Kidney (tissue), 14 donors: ENCODE data around the gene PSMB5. TPM values are rescaled to one million over a fixed set of nuclear protein-coding genes. Genes with fewer than 3 reads are reported as not detected.

Experiments used
- DNase-seq, 5 donors: peaks; one replicate each; pipeline ENCODE4 v3.0.0-alpha.2; 2013 to 2020
- FAIRE-seq: peaks from 2 replicates; lab custom pipeline; 2012; peaks lifted over from hg19 to GRCh38; lab: Jason Lieb, UNC
- H3K27ac ChIP-seq, 2 donors: one replicate each; pipeline ENCODE4 v1.7.0; 2013; ENCODE audit warnings: low read depth in 2 of 2, low read length in 2 of 2, inconsistent platforms in 1 of 2
- H3K27me3 ChIP-seq: one replicate; pipeline ENCODE4 v1.7.1; 2013; ENCODE audit warnings: low read length, inconsistent platforms; ENCODE audit not compliant: control insufficient read depth, insufficient read depth
- H3K36me3 ChIP-seq, 3 donors: one replicate each; pipeline versions ENCODE4 v1.7.0 to v1.7.1; 2013; ENCODE audit warnings: low read length in 3 of 3, control low read depth in 1 of 3, inconsistent platforms in 1 of 3; ENCODE audit not compliant: insufficient read depth in 3 of 3, control insufficient read depth in 2 of 3
- H3K4me1 ChIP-seq, 3 donors: one replicate each; pipeline versions ENCODE4 v1.7.0 to v1.7.1; 2013; ENCODE audit warnings: low read length in 3 of 3, inconsistent platforms in 1 of 3, low read depth in 1 of 3; ENCODE audit not compliant: control insufficient read depth in 2 of 3, insufficient read depth in 2 of 3
- H3K4me3 ChIP-seq, 3 donors: one replicate each; pipeline versions ENCODE4 v1.7.0 to v1.8.1; 2013; ENCODE audit warnings: low read length in 3 of 3, control low read depth in 1 of 3, inconsistent platforms in 1 of 3
- H3K9ac ChIP-seq, 3 donors: one replicate each; pipeline versions ENCODE4 v1.7.0 to v1.7.1; 2013; ENCODE audit warnings: low read length in 3 of 3, control low read depth in 1 of 3, inconsistent platforms in 1 of 3
- H3K9me3 ChIP-seq, 3 donors: one replicate each; pipeline versions ENCODE4 v1.7.0 to v1.7.1; 2013; ENCODE audit warnings: low read length in 3 of 3, control low read depth in 1 of 3, inconsistent platforms in 1 of 3; ENCODE audit not compliant: control insufficient read depth in 2 of 3, insufficient read depth in 1 of 3
- intact Hi-C: fragments of 100-400 bp; cut with DNase I; formaldehyde crosslinking; loops from one replicate; pipeline ENCODE4 v1.11.1; 2022
- polyA plus RNA-seq: library from polyadenylated mRNA; stranded (reverse); fragments of 350-450 nt; fragmentation: Illumina TruSeq; extraction: RNeasy Lipid Tissue Mini Kit (QIAGEN cat#74804); gene quantifications from one replicate; pipeline ENCODE4 v1.2.3, GENCODE V29; 2014; ENCODE audit warnings: low read depth, low replicate concordance; ENCODE audit not compliant: insufficient read depth
- total RNA-seq: library from RNA; stranded (reverse); fragmentation: NEBNext Ultra II Directional; extraction: Animal tissue kit (Norgen Biotek cat#: 25700); gene quantifications from one replicate; pipeline ENCODE4 v1.2.1, GENCODE V29; 2021
- TF ChIP-seq, protein P1 (sequence below): IDR thresholded peaks from 3 replicates; pipeline ENCODE4 v1.5.1; 2012; ENCODE audit warnings: mild to moderate bottlenecking, moderate library complexity, borderline replicate concordance; ENCODE audit not compliant: insufficient read depth; ENCODE audit errors: extremely low read depth
- donor health status: control.
- donor health status: control.
- donor health status: control.
- donor health status: control.
- donor health status: control.
- donor health status: DM: yes; HTN: yes; CAD: no.
- donor health status: Normal renal cell carcinoma (clear cell type).

The PSMB5 gene
- total and polyA plus RNA-seq, 2 donors from 2014 or later, result 87.1 to 190 TPM

DNA sequence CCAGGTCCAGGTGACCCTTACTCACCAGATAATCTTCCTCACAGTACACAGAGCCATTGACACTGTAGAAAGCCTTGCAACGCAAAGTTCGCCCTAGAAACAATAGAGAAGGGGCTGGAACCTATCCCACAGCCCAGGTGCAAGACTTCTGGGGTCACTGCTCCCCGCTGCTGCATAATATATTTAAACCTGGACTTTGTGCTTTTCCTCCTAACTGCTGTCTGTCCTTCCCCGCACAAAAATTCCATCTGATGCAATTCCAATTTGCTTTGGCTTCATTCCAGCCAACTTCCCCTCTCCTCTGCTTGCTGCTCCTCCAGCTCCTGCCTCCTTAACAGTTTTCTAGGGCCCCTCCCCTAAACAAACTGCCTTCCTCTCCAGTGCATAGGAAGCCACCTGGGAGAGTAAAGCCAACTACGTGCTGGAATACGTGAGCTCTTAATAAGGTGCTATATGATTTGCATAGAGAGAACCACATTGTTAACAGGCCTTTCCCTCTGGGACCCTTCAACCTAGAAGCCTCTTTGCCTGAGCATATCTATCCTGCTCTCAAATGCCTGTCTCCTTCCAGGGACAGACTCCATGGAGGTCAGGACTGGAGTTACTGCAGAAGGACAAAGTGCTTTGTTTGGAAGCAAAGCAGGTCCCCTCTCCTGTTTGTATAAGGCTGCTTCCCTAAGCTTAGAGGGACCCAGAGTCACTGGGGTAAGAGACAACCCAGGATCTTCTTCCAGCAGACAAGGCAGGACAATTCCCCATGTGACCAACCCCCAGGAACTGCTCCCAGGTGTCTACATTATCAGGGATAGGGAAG is 57.9 kb downstream of the PSMB5 start:
- H3K9ac ChIP-seq, result peak overlapping the region in 1 of 3 donors; percentile 7
- H3K27ac ChIP-seq, result peak overlapping the region; percentile 41 to 83

More for the DNA sequence above, 57.9 kb downstream of the PSMB5 start:
- no peaks in the 10 kb centered on the region for H3K27me3 ChIP-seq
- FAIRE-seq (no peak), DNase-seq (peak in 4 of 5 donors; percentile 34 to 75 (median 50))
- no peaks in the 10 kb centered on the region for H3K9me3 ChIP-seq
- intact Hi-C loops, result no loop called here
- peaks cover 13 to 43% (median 40%) of the 10 kb centered on the region in 3 donors for H3K4me1 ChIP-seq
- TF ChIP-seq, protein P1, sequence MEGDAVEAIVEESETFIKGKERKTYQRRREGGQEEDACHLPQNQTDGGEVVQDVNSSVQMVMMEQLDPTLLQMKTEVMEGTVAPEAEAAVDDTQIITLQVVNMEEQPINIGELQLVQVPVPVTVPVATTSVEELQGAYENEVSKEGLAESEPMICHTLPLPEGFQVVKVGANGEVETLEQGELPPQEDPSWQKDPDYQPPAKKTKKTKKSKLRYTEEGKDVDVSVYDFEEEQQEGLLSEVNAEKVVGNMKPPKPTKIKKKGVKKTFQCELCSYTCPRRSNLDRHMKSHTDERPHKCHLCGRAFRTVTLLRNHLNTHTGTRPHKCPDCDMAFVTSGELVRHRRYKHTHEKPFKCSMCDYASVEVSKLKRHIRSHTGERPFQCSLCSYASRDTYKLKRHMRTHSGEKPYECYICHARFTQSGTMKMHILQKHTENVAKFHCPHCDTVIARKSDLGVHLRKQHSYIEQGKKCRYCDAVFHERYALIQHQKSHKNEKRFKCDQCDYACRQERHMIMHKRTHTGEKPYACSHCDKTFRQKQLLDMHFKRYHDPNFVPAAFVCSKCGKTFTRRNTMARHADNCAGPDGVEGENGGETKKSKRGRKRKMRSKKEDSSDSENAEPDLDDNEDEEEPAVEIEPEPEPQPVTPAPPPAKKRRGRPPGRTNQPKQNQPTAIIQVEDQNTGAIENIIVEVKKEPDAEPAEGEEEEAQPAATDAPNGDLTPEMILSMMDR, result no peak
- H3K36me3 ChIP-seq, result peaks cover 8 to 27% (median 9%) of the 10 kb centered on the region in 3 donors
- peak overlapping the region in 1 of 3 donors; percentile 3 for H3K4me3 ChIP-seq

Other genes starting within 250 kb of the PSMB5 start
- 26.6 TPM for gene SLC7A7, start 219.5 kb downstream of the PSMB5 start, total RNA-seq
- gene SLC7A7, start 219.5 kb downstream of the PSMB5 start, polyA plus RNA-seq, result 235 TPM
- gene MRPL52, start 205.0 kb downstream of the PSMB5 start, total RNA-seq, result 74.3 TPM
- gene MRPL52, start 205.0 kb downstream of the PSMB5 start, polyA plus RNA-seq, result 255 TPM
- 108 TPM for gene MMP14, start 198.3 kb downstream of the PSMB5 start, total RNA-seq
- 30.1 TPM for gene MMP14, start 198.3 kb downstream of the PSMB5 start, polyA plus RNA-seq
- 207 TPM for gene LRP10, start 163.2 kb downstream of the PSMB5 start, total RNA-seq
- gene LRP10, start 163.2 kb downstream of the PSMB5 start, polyA plus RNA-seq, result 74.7 TPM
- 0.63 TPM for gene REM2, start 151.7 kb downstream of the PSMB5 start, total RNA-seq
- gene REM2, start 151.7 kb downstream of the PSMB5 start, polyA plus RNA-seq, result 0.77 TPM
- 93.6 TPM for gene RBM23, start 115.8 kb downstream of the PSMB5 start, total RNA-seq
- gene RBM23, start 115.8 kb downstream of the PSMB5 start, polyA plus RNA-seq, result 44.8 TPM
- gene PRMT5, start 105.5 kb downstream of the PSMB5 start, total RNA-seq, result 58.7 TPM
- 64.2 TPM for gene PRMT5, start 105.5 kb downstream of the PSMB5 start, polyA plus RNA-seq
- gene HAUS4, start 77.8 kb downstream of the PSMB5 start, total RNA-seq, result 38.1 TPM
- gene HAUS4, start 77.8 kb downstream of the PSMB5 start, polyA plus RNA-seq, result 35.8 TPM
- 28.5 TPM for gene AJUBA, start 52.3 kb downstream of the PSMB5 start, total RNA-seq
- 14.6 TPM for gene AJUBA, start 52.3 kb downstream of the PSMB5 start, polyA plus RNA-seq
- 9.5 TPM for gene C14orf93, start 24.8 kb downstream of the PSMB5 start, total RNA-seq
- 9.6 TPM for gene C14orf93, start 24.8 kb downstream of the PSMB5 start, polyA plus RNA-seq
- gene PSMB11, start 7.3 kb upstream of the PSMB5 start, total RNA-seq, result not detected
- not detected for gene PSMB11, start 7.3 kb upstream of the PSMB5 start, polyA plus RNA-seq
- gene CDH24, start 22.6 kb upstream of the PSMB5 start, total RNA-seq, result 5.1 TPM
- 5.4 TPM for gene CDH24, start 22.6 kb upstream of the PSMB5 start, polyA plus RNA-seq
- gene ACIN1, start 60.2 kb upstream of the PSMB5 start, total RNA-seq, result 150 TPM
- 54.9 TPM for gene ACIN1, start 60.2 kb upstream of the PSMB5 start, polyA plus RNA-seq
- 42.8 TPM for gene C14orf119, start 60.6 kb upstream of the PSMB5 start, total RNA-seq
- gene C14orf119, start 60.6 kb upstream of the PSMB5 start, polyA plus RNA-seq, result 56.6 TPM
- gene CIROP, start 70.1 kb upstream of the PSMB5 start, total RNA-seq, result not detected
- not detected for gene CIROP, start 70.1 kb upstream of the PSMB5 start, polyA plus RNA-seq
- gene CEBPE, start 84.4 kb upstream of the PSMB5 start, total RNA-seq, result not detected
- gene CEBPE, start 84.4 kb upstream of the PSMB5 start, polyA plus RNA-seq, result not detected
- 22.9 TPM for gene SLC7A8, start 148.8 kb upstream of the PSMB5 start, total RNA-seq
- 210 TPM for gene SLC7A8, start 148.8 kb upstream of the PSMB5 start, polyA plus RNA-seq
- gene RNF212B, start 203.0 kb upstream of the PSMB5 start, total RNA-seq, result not detected
- gene RNF212B, start 203.0 kb upstream of the PSMB5 start, polyA plus RNA-seq, result 2.8 TPM